GM19193 (cell line): ENCODE measurements around the gene KLK4.

Experiments
- POLR2A ChIP-seq: IDR thresholded peaks from 4 replicates; pipeline ENCODE4 v1.6.1; 2011; ENCODE audit not compliant: insufficient read depth, insufficient read length; ENCODE audit errors: extremely low read depth

Gene KLK4

GRCh38 chr19:50873056-50873455 is 38.1 kb downstream of the KLK4 start, which contains the start of gene KLK2:
TSS of gene KLK2 (plus strand) at chr19:50873439. CDS start at chr19:50873474, 35 bp downstream.
- no peak for TF ChIP-seq POLR2A

DNA sequence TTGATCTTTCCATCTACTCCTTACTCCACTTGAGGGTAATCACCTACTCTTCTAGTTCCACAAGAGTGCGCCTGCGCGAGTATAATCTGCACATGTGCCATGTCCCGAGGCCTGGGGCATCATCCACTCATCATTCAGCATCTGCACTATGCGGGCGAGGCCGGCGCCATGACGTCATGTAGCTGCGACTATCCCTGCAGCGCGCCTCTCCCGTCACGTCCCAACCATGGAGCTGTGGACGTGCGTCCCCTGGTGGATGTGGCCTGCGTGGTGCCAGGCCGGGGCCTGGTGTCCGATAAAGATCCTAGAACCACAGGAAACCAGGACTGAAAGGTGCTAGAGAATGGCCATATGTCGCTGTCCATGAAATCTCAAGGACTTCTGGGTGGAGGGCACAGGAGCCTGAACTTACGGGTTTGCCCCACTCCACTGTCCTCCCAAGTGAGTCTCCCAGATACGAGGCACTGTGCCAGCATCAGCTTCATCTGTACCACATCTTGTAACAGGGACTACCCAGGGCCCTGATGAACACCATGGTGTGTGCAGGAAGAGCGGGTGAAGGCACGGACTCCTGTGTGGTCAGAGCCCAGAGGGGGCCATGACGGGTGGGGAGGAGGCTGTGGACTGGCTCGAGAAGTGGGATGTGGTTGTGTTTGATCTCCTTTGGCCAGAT is 40.6 kb downstream of the KLK4 start:
- no peak for TF ChIP-seq POLR2A

DNA sequence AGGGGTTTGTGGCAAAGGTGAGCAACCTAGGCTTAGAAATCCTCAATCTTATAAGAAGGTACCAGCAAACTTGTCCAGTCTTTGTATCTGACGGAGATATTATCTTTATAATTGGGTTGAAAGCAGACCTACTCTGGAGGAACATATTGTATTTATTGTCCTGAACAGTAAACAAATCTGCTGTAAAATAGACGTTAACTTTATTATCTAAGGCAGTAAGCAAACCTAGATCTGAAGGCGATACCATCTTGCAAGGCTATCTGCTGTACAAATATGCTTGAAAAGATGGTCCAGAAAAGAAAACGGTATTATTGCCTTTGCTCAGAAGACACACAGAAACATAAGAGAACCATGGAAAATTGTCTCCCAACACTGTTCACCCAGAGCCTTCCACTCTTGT is 41.7 kb downstream of the KLK4 start:
- no peak for TF ChIP-seq POLR2A

GRCh38 chr19:50861496-50862286 is 49.5 kb downstream of the KLK4 start:
- TF ChIP-seq POLR2A, result no peak

GRCh38 chr19:50861010-50861409 is 50.2 kb downstream of the KLK4 start:
- no peak for TF ChIP-seq POLR2A

GRCh38 chr19:50859849-50860248 is 51.3 kb downstream of the KLK4 start:
- no peak for TF ChIP-seq POLR2A

GRCh38 chr19:50858886-50859285 is 52.3 kb downstream of the KLK4 start:
- TF ChIP-seq POLR2A, result no peak

- TF ChIP-seq POLR2A, result no peak
Observed at GRCh38 chr19:50857366-50857765, 53.8 kb downstream of the KLK4 start.
